Mammary epithelial cell (primary cell): Measurements from ENCODE around the gene STAT6.

ENCODE experiments used
- EZH2 ChIP-seq: IDR thresholded peaks from 2 replicates; pipeline ENCODE4 v1.6.1; 2012; ENCODE audit warnings: low read length, inconsistent platforms, borderline replicate concordance
- TF ChIP-seq, protein P1 (sequence below), 2 donors: IDR thresholded peaks in 1 of 2; conservative IDR thresholded peaks in 1 of 2; 2 replicates each; pipeline ENCODE4 v1.5.1; 2011 to 2012; ENCODE audit warnings: inconsistent platforms in 2 of 2, low read length in 2 of 2, mild to moderate bottlenecking in 2 of 2, control low read depth in 1 of 2, low read depth in 1 of 2; ENCODE audit not compliant: insufficient read depth in 1 of 2; ENCODE audit errors: extremely low read depth in 1 of 2

DNA sequence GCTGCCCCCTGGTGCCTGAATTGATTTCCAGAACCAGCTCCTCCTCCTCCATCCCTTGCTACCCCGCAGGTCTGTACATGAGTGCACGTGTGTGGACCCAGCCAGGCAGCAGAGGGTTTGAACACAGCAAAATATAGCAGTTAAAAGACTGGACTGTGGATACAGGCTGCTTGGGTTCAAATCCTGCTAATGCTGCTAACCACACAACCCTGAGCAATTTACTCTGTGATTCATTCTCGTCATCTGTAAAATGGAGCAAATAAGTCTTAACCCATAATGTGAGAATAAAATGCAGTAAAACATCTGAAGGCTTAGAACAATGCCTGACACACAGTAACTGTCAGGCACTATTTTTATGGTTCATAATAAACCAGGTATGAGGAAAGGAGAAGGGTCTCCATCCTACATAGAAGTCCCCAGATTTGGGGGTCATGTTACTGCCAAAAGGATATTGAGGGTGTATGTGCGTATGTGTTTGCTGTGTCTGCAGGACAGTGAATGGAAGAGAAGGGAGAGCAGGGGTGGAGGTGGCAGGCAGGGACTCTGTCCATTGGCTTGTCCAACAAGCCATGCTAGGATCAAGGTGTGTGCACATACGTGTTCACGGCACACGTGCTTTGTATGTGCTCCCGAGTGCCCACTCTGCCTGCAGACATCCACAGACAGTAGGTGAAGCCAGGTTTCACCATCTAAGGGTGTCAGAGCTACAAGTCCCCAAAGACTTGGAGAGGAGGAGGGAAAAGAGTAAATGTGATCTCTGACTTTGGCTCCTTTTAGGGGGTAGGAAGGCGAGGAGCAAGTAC is 1.5 kb upstream of the STAT6 start:
- TF ChIP-seq, protein P1, sequence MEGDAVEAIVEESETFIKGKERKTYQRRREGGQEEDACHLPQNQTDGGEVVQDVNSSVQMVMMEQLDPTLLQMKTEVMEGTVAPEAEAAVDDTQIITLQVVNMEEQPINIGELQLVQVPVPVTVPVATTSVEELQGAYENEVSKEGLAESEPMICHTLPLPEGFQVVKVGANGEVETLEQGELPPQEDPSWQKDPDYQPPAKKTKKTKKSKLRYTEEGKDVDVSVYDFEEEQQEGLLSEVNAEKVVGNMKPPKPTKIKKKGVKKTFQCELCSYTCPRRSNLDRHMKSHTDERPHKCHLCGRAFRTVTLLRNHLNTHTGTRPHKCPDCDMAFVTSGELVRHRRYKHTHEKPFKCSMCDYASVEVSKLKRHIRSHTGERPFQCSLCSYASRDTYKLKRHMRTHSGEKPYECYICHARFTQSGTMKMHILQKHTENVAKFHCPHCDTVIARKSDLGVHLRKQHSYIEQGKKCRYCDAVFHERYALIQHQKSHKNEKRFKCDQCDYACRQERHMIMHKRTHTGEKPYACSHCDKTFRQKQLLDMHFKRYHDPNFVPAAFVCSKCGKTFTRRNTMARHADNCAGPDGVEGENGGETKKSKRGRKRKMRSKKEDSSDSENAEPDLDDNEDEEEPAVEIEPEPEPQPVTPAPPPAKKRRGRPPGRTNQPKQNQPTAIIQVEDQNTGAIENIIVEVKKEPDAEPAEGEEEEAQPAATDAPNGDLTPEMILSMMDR (conservative IDR thresholded peaks at IDR 0.05 in 1 of 2, IDR thresholded peaks at IDR 0.05 in 1 of 2; ENCODE audit: extremely low read depth in 1 of 2, insufficient read depth in 1 of 2, low read depth in 1 of 2, low read length in 2 of 2) = peak; percentile 72 to 85
- no peak for TF ChIP-seq EZH2
